ENCODE results near the gene CLIC4.

DNA sequence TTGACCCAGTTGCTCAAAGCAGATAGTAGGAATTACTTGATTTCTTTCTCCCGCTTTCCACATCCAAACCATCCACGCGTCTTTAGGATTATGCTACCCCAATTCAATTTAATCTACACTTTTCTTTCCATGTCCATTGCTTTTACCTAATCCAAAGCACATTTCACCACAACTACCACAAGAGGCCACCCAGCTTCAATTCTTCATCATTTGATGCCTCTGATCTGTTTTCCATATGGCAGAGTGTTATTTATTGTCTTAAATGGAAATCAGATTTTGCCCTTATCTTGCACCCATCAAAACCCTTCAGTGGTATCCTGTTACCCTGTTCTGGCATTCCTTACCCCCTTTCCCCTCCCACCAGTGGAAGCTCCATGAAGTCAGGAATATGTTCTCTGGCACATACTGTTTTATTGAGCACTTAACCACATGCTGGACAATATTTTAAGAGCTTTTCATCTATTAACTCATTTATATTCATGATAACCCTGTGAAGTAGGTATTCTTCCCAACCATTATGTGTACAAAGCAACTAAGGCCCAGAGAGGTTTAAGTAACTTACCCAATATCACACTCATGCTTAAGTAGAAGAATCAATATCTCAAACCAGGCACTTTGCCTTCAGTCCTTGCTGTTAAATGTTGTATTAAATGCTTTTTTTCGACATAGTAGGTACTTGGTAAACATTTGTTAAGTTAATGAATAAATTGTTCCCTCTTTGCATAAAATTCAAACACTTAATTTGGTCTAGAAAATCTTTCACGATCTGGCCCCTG lies 34.6 kb downstream of the CLIC4 start:
- TF ChIP-seq SUZ12 (IDR thresholded peaks at IDR 0.05; ENCODE audit: extremely low read depth, insufficient read depth, insufficient read length) (no peak), ZNF274 (IDR thresholded peaks at IDR 0.05; ENCODE audit: low read depth, low read length) (no peak), YY1 (IDR thresholded peaks at IDR 0.05; ENCODE audit: insufficient read depth, insufficient read length) (no peak)

Measured in NT2/D1 (cell line).